Right lobe of liver (tissue), 6 donors: ENCODE data around the gene MYADML2. TPM values are rescaled to one million over a fixed set of nuclear protein-coding genes. Genes with fewer than 3 reads are reported as not detected.
A peak's percentile ranks its signal among the peaks of the same experiment; 100 is the strongest.

Experiments
- ATAC-seq, 4 donors: fragments of 200-7000 bp; cut with Tn5 transposase; one replicate each; pipeline ENCODE4 v1.9.1; 2020; ENCODE audit warnings: mild to moderate bottlenecking in 4 of 4, moderate library complexity in 4 of 4
- DNase-seq, 3 donors: peaks; one replicate each; pipeline ENCODE4 v3.0.0-alpha.2; 2020
- H3K27ac ChIP-seq, 3 donors: fragments of 200-600 bp; one replicate each; pipeline ENCODE4 v1.8.0; 2022
- H3K27me3 ChIP-seq, 2 donors: fragments of 200-600 bp; one replicate each; pipeline ENCODE4 v1.8.0; 2022
- H3K36me3 ChIP-seq, 4 donors: fragments of 200-600 bp; sonication (generic) in 1 of 4; one replicate each; pipeline versions ENCODE4 v1.5.1 to v1.8.0; 2017 to 2022; ENCODE audit warnings: control low read depth in 1 of 4
- H3K4me1 ChIP-seq, 4 donors: fragments of 200-600 bp; sonication (generic) in 1 of 4; one replicate each; pipeline versions ENCODE4 v1.5.1 to v1.8.0; 2017 to 2022; ENCODE audit warnings: control low read depth in 1 of 4
- H3K4me3 ChIP-seq, 3 donors: fragments of 200-600 bp; one replicate each; pipeline ENCODE4 v1.8.0; 2022
- H3K9me3 ChIP-seq, 4 donors: fragments of 200-600 bp; sonication (generic) in 1 of 4; one replicate each; pipeline versions ENCODE4 v1.5.1 to v1.8.0; 2017 to 2022; ENCODE audit warnings: control low read depth in 1 of 4
- POLR2A ChIP-seq: fragments of 450-650 bp; IDR thresholded peaks from one replicate; pipeline ENCODE4 v1.6.1; 2017; ENCODE audit warnings: antibody characterized with exemption, mild to moderate bottlenecking
- WGBS: methylation state at CpG from one replicate; pipeline ENCODE4 v1.1.6; 2018; ENCODE audit warnings: low coverage, low lambda C conversion rate; ENCODE audit not compliant: insufficient coverage; ENCODE audit errors: missing lambda C conversion rate; 5-methylcytosine and 5-hydroxymethylcytosine counted together
- intact Hi-C, 2 donors: fragments of 100-400 bp; cut with DNase I; formaldehyde crosslinking; loops; one replicate each; pipeline versions ENCODE4 v1.11.2 to v1.14.1; 2022
- total RNA-seq, 6 experiments: library from RNA; depleted of rRNA in 2 of 6; stranded (reverse); fragments of >200 nt in 2 of 6; fragmentation: NEBNext Ultra II Directional in 3 of 6; extraction: Animal tissue kit (Norgen Biotek cat#: 25700) in 3 of 6; gene quantifications; one replicate each; pipeline versions ENCODE4 v1.1.0 to v1.2.4, GENCODE V29; 2016 to 2023
- TF ChIP-seq, protein P1 (sequence below), 4 donors: fragments of 200-600 bp in 3 of 4; fragments of 450-650 bp in 1 of 4; IDR thresholded peaks; one replicate each; pipeline versions ENCODE4 v1.5.1 to v1.8.0; 2016 to 2022; ENCODE audit warnings: antibody characterized with exemption in 4 of 4, mild to moderate bottlenecking in 2 of 4
- donor health status: DM: no; HTN: yes; CAD: no.
- donor health status: DM: no; HTN: no; CAD: no.
- donor health status: DM: no; HTN: no; CAD: no.
- donor health status: DM: no; HTN: yes; CAD: no.
- donor health status: DM: no; HTN: yes; CAD: no.

The MYADML2 gene
- total RNA-seq, 6 experiments from 2014 or later, result not detected

DNA sequence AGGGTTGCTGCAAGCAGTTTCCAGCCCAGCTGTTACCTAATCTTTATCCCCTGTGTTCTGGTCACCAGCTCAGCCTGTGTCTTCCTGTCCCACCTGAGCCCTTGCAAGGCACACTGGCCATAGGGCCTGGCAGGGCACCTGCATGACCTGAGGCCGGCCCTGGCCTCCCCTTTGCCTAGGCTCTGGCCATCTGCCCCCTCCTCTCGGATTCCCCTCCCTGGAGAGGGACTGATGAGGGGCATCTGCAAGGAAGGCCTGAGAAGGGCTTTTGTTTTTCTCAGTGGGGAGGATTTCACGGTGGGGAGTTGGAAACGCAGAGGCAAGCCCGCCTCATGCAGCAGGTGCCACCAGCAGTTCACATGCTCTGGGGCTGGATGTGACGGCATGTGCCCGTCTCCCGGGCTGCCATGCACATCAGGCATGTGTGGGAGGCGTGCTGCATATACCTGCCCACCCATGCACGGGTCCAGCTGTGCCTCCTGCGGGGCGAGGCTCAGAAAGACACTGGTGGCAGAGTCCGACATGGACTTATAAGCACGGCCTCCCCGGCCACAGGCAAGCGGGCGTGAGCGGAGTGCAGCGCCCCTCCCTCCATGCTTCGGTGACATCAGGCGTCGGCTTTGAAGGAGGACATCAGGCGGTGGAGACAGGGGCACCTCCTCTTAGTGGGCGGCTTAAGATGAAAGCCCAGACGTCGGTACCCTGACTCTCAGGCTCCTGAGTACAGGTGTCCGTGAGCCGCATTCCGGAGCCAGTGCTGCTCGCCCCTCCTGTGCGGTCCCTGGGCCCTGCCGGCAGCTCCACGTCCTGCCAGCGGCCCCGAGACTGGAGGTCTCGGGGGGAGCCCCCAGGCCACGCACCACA, 46.9 kb upstream of the MYADML2 start:
- ATAC-seq, result no peak
- TF ChIP-seq, protein P1, sequence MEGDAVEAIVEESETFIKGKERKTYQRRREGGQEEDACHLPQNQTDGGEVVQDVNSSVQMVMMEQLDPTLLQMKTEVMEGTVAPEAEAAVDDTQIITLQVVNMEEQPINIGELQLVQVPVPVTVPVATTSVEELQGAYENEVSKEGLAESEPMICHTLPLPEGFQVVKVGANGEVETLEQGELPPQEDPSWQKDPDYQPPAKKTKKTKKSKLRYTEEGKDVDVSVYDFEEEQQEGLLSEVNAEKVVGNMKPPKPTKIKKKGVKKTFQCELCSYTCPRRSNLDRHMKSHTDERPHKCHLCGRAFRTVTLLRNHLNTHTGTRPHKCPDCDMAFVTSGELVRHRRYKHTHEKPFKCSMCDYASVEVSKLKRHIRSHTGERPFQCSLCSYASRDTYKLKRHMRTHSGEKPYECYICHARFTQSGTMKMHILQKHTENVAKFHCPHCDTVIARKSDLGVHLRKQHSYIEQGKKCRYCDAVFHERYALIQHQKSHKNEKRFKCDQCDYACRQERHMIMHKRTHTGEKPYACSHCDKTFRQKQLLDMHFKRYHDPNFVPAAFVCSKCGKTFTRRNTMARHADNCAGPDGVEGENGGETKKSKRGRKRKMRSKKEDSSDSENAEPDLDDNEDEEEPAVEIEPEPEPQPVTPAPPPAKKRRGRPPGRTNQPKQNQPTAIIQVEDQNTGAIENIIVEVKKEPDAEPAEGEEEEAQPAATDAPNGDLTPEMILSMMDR (IDR thresholded peaks at IDR 0.05), result no peak
- TF ChIP-seq POLR2A, result no peak
- Histone ChIP-seq H3K36me3 (no peaks in the 10 kb centered on the region), H3K4me3 (no peak overlapping the region), H3K4me1 (peaks cover 0 to 24% (median 10%) of the 10 kb centered on the region in 4 donors), H3K27me3 (no peaks in the 10 kb centered on the region), H3K27ac (no peak overlapping the region), H3K9me3 (no peaks in the 10 kb centered on the region)
- 53% methylated on average over 3 of the region's 37 CpGs for WGBS
- intact Hi-C loops, result no loop called here
- DNase-seq, result no peak

- peak overlapping the region in 1 of 3 donors; percentile 19 for H3K4me3 ChIP-seq
- 84% methylated on average over 10 of the region's 31 CpGs for WGBS
- H3K4me1 ChIP-seq, result peaks cover 0 to 21% (median 10%) of the 10 kb centered on the region in 4 donors
- intact Hi-C loops, result no loop called here
- H3K9me3 ChIP-seq, result no peaks in the 10 kb centered on the region
- DNase-seq (peak in 1 of 3 donors; percentile 54), ATAC-seq (peak in 1 of 4 donors; percentile 1)
- no peaks in the 10 kb centered on the region for H3K27me3 ChIP-seq
- TF ChIP-seq, protein P1 (IDR thresholded peaks at IDR 0.05), result no peak
- no peak for TF ChIP-seq POLR2A
- H3K36me3 ChIP-seq, result no peaks in the 10 kb centered on the region
- peak overlapping the region in 1 of 3 donors; percentile 43 for H3K27ac ChIP-seq
Observed at GRCh38 chr17:81992306-81993102, 45.5 kb upstream of the MYADML2 start.

- peaks cover 0 to 21% (median 10%) of the 10 kb centered on the region in 4 donors for H3K4me1 ChIP-seq
- TF ChIP-seq, protein P1 (IDR thresholded peaks at IDR 0.05), result peak in 2 of 4 donors; percentile 7 to 16
- TF ChIP-seq POLR2A, result peak; percentile 35
- H3K36me3 ChIP-seq, result peaks cover 0 to under 1% (median 0%) of the 10 kb centered on the region in 4 donors
- no peaks in the 10 kb centered on the region for H3K9me3 ChIP-seq
- intact Hi-C loops, result no loop called here
- no peaks in the 10 kb centered on the region for H3K27me3 ChIP-seq
- ATAC-seq (peak; percentile 90 to 94 (median 91)), DNase-seq (peak; percentile 87 to 95 (median 94))
- no CpG with 5 or more reads among the region's 31 CpGs for WGBS
- H3K4me3 ChIP-seq, result peak overlapping the region in 1 of 3 donors; percentile 19
- peak overlapping the region in 1 of 3 donors; percentile 43 for H3K27ac ChIP-seq
Observed at GRCh38 chr17:81991684-81992305, 44.8 kb upstream of the MYADML2 start.
